HL-60 (cell line): ENCODE measurements around the gene PAFAH1B2.

Experiments
- CTCF ChIP-seq: IDR thresholded peaks from one replicate; pipeline ENCODE4 v1.5.1; 2011; ENCODE audit warnings: low read length, control low read depth, inconsistent platforms; ENCODE audit not compliant: insufficient read depth
- GABPA ChIP-seq: IDR thresholded peaks from 2 replicates; pipeline ENCODE4 v1.6.1; 2012; ENCODE audit warnings: low read depth
- POLR2AphosphoS5 ChIP-seq: IDR thresholded peaks from 2 replicates; pipeline ENCODE4 v1.6.1; 2012; ENCODE audit warnings: low read depth
- REST ChIP-seq: IDR thresholded peaks from 2 replicates; pipeline ENCODE4 v1.6.1; 2012; ENCODE audit warnings: low read depth; ENCODE audit not compliant: insufficient replicate concordance
- SPI1 ChIP-seq: IDR thresholded peaks from 2 replicates; pipeline ENCODE4 v1.6.1; 2012; ENCODE audit warnings: low read depth, mild to moderate bottlenecking, borderline replicate concordance

- no peak for TF ChIP-seq CTCF
- TF ChIP-seq REST: no peak
- no peak for TF ChIP-seq GABPA
- TF ChIP-seq POLR2AphosphoS5: no peak
- no peak for TF ChIP-seq SPI1
Measured at GRCh38 chr11:117219995-117220394, 75.9 kb downstream of the PAFAH1B2 start.
